NCI-H226 (cell line): ENCODE data around the gene GHR.
"Not testable (repeated sequence)": the region's sequence is repeated elsewhere in the genome, so short reads cannot be mapped to it uniquely, and the experiment has no call there.

Source experiments
- DNase-seq: peaks from one replicate; pipeline ENCODE4 v3.0.0-alpha.2; 2015

Gene GHR

DNA sequence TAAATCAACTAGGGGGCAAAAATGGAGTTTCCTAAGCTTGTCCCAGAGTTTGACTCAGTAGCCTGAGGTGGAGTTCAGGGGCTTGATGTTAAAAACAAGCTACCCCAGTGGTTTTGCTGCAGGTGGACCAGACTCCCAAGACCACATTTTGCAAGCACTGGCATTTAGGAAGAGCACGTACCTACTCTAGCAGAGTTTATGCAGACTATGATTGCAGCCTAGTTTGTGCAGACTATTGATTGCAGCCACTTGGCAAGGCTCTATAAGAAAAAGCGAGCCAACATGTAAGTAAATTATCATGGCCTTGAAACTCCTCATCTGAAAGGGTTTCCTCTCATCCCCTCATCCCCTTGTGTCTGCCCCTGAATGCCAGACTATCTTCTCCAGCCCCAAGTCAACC is 231.4 kb downstream of the GHR start:
- DNase-seq, result no peak

DNA sequence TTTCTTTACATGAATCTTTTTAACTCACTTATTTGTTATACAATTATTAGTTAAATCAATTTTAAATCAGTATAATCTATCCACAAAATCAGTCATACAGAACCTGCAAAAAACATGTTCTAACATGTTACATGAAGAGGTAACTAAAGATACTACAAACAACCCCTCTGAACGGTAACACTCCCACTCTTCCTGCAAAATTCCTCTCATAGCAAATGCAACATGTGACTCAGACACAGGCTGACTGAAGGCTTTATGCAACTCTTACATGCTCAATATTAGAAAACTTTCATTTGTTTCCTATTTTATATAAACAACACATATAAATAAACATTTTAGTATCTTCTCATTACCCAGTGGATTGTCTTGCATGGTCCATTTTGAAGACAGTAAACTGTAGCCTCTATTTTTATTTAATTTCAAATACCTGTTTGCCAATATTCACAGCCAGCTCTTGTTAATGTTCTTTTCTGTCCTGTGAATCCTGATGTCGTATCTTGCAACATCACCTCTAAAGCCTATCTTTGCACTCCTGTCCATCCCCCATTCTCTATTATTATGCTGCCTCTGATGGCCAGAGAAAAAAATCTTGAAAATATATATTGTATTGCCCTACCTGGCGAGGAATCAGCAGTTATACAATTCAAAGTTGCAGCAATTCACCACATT is 232.9 kb downstream of the GHR start:
- peak; percentile 72 for DNase-seq

DNA sequence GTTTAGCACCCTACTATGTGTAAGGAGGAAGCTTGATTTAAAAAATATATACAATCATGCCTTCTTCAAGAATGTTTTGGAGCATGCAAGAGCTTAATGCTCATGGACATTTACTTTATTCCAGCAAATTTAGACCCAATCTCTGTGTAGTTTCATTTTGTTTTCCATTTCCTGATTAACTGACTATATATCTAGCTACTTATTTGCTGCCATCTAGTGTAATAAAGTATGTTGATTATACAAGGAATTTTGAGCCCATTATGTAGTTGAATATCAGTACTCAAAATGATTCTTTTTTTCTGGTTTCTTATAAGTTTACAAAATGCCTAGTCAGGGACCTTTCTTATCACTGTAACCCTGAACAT is 233.4 kb downstream of the GHR start:
- DNase-seq, result no peak

DNA sequence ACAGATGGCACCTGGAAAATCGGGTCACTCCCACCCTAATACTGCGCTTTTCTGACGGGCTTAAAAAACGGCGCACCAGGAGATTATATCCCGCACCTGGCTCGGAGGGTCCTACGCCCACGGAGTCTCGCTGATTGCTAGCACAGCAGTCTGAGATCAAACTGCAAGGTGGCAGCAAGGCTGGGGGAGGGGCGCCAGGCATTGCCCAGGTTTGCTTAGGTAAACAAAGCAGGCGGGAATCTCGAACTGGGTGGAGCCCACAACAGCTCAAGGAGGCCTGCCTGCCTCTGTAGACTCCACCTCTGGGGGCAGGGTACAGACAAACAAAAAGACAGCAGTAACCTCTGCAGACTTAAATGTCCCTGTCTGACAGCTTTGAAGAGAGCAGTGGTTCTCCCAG is 236.6 kb downstream of the GHR start:
- not testable (repeated sequence) for DNase-seq

DNA sequence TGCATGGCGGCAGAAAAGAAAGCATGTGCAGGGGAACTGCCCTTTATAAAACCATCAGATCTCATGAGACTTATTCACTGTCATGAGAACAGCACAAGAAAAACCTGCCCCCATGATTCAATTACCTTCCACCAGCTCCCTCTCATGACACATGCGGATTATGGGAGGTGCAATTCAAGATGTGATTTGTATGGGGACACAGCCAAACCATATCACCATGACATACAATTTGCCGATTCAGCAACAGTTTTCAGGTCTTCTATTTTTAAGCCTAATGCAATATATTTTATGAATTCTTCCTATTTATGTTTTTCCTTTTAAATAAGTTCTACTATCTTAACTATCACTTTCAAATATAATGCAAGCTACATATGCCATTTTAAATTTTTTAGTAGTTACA is 242.6 kb downstream of the GHR start:
- DNase-seq, result no peak

DNA sequence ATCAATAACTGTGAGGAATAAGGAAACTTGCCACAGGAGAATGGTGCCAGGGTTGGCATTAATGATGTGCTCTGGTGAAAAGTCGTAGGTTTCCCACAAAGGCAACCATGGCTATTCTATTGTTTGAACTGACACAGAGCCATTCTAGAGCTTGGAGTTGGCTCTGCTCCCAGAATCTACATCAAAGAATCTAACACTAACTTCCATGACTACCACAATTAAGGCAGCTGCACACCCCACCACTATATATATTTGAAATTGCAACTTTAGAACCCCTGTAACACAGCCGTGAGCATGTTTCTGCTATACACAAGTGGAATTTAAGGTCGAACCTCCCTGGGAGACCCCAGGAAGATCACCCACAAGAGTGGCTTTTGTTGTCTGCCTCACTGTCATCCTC is 243.6 kb downstream of the GHR start:
- no peak for DNase-seq

DNA sequence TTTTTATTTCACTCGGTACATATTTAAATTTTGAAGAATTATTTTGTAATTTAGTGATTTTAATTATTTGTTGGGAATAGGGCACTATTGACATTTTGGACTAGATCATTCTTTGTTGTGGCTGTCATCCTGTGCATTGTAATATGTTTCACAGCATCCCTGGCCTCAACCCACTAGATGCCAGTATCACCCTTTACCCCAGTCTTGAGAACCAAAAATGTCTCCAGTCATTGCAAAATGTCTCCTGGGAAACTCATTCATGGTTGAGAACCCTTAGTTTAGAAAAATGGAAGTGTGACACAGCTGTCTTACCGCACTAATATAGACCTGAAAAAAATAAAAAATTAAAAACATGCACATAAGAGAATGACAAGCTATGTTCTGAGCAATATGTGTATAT is 245.0 kb downstream of the GHR start:
- no peak for DNase-seq

DNA sequence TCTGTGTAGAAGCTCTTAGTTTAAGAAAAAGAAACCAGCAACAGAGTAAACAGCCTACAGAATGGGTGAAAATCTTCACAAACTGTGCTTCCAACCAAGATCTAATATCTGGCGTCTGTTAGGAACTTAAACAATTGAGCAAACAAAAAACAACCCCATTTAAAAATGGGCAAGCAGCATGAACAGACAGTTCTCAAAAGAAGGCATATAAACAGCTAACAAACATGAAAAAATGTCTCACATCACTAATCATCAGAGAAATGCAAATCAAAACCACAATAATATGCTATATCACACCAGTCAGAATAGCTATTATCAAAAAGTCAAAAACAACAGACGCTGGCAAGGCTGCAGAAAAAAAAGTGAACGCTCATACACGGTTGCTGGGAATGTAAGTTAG is 249.7 kb downstream of the GHR start:
- no peak for DNase-seq

DNA sequence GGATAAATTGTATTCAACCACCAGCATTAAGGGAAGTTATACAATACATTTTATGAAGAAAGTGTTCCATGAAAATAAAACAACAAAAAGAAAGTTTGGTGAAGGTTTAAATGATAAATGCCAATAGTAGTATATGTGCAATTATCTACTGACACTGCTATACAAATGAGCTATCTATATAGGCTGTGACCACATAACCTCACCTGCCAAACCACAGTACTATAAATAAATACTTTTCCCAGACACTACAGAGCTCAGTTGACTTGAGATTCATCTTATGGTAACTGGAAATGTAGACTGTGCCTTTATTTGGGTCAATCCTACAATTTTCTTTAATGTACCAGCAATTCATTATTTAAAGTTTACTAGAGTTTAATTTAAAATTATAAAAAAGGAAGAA is 252.4 kb downstream of the GHR start:
- no peak for DNase-seq

DNA sequence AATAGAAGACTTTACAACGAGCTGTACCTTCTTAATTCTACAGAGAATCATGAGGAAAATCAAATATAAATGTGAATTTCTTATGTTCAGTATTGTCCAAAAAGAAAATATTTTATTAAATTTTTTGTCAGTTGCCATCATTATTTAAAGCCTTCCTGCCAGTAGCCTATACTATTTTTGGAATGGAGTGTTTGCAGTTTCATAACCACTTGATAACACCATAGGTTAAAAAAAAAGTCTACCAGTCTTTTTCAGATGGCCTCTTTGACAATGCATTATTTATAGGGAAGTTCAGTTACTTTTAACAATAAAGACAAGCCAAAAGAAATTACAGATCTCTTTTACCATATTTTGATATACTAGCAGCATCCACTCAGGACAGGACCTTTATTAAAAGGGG is 253.1 kb downstream of the GHR start:
- no peak for DNase-seq

DNA sequence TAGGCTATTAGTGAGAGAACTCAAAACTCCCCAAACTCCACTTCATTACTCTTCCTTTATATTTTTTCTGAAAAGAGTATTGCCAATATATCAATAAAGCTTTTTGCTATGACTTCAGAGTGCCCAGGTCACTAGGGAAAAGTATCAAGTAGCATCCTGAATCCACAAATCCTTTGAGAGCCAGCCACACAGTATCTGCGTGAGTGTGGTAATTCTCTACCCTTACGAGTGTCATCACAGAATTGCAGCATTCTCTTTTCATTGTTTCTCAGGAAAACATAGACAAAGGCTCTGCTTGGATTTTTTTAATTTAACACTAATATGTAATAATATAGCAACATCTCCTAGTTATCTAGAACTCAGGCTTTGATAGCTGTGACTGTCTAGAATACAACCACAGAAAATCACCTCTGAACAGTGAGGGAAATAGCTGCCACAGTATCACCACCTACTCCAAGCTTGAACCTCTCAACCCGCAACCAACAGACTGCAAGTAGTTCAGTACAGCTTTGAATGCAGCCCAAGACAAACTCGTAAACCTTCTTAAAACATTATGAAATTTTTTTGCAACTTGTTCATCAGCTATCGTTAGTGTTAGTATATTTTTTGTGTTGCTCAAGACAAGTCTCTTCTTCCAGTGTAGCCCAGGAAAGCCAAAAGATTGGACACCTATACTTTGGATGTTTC is 254.1 kb downstream of the GHR start:
- DNase-seq, result no peak

DNA sequence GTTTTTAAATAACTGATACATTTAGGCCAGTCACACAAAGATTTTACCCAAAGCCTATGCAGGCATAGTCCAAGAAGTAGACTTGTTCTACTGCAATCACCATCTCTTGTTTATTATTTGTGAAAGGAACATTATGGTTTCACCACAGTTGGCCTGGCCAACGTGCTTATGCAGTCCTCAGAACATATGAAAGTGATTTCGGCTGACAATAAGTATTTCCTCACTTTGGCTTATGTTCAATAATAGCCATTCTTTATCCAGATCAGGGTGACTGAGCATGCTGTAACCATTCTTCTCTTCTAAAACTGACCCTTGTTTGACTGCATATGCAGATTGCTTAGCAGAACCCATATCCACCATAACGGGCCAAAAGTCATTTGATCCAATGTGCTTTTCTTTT is 256.8 kb downstream of the GHR start:
- DNase-seq, result no peak

DNA sequence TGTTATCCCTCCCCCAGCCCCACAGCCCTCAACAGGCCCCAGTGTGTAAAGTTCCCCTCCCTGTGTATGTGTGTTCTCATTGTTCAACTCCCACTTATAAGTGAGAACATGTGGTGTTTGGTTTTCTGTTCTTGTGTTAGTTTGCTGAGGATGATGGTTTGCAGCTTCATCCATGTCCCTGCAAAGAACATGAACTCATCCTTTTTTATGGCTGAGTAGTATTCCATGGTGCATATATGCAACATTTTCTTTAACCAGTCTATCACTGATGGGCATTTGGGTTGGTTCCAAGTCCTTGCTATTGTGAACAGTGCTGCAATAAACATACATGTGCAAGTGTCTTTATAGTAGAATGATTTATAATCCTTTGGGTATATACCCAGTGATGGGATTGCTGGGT is 261.8 kb downstream of the GHR start:
- DNase-seq, result not testable (repeated sequence)

DNA sequence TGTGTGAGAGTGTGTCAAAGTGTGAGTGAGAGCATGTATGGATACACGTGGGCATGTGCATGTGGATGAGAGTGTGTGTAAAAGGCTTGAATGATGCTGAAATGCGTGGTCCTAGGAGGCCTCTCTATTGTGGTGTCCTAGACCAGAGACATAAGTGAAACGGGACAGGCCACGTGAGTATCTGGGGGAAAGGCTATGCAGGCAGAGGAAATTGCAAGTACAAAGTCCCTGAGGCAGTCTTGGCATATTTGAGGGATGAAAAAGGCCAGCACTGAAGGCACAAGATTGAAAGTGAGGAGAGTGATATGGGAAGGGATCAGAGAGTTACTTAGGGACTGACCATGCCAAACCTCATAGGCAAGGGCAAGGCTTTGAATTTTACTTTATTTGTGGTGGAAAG is 266.2 kb downstream of the GHR start:
- no peak for DNase-seq

DNA sequence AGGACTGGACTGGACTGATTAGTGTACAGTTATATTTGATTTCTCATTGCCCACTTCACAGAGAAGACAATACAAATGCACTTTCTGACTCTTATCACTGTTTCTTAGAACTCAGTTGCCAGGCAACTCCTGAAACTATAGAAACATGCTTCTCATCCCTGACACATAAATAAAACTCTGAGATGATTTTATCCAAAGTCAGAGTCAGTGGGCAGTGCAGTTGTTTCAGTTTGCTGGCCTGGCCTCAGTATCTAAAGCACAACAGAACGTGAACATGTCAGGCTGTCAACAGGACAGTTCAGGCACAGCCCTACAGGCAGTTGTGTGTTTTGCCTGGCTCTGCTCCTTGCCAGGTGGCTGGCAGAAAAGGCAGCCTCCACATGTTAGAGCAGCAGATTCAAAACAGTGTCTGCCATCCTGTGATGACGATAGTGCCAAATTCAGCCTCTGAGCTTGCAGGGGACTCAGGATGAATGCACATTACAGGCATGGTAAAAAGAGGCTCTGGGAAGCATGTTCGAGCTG is 268.2 kb downstream of the GHR start:
- DNase-seq, result peak; percentile 9

DNA sequence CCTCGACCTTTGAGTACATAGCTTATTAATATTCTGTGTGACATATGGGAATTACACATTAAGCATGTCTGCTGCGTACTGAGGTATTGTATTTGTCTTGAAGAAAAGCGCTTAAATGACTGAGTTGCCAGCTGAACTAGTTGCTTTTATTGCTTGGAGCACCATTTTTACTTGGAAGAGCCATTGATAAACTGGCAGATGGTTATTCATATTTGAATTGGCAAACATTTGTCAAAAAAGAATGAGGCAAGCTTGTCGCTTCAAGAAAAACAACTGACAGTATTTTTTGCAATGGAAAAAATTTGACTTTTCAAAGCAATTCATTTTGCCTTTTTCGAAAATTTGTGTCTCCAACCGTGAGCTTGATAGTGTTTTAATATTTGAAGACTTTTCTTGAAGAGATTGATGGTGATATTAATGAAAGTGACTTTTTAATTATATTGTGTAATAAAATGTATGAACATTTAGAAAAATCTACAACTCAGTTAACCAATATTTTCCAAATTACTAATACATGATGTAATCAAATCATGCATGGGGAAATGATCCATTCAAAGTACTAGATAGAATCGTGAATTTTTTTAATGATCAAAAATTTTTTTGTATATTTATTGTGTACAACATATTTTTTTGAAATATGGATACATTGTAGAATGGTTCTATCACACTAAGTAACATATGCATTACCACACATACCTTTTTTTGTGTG is 278.3 kb downstream of the GHR start:
- no peak for DNase-seq

DNA sequence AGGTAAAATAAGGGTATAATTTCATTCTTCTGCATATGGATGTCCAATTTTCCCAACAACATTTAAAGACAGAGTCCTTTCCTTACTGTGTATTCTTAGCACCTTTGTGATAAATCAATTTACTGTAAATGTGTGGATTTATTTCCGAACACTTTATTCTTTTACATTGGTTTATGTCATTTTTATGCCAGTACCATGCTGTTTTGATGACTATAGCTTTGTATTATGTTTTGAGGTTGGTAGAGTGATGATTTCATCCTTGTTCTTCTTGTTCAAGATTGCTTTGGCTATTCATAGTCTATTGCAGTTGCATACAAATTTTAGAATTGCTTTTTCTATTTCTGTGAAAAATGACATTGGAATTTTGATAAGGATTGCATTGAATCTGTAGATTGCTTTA is 280.0 kb downstream of the GHR start:
- no peak for DNase-seq

DNA sequence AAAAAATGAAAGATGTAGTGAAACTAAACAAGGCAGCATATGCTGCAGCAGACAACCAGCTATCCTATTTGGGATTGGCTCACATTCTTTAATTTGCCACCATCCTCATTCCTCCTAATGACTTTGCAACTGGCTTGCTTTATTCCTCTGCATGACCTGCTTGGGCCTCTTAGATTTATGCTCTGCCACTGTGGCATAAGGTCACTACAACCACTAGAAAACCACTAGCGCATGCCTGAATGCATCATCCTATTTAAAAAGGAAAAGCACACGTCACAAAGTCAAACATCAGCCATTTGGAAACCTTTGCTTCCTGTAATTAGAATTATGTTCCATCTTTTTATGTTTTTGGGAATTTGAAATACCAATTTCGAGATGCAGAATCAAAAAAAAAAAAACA is 292.5 kb downstream of the GHR start:
- no peak for DNase-seq

DNA sequence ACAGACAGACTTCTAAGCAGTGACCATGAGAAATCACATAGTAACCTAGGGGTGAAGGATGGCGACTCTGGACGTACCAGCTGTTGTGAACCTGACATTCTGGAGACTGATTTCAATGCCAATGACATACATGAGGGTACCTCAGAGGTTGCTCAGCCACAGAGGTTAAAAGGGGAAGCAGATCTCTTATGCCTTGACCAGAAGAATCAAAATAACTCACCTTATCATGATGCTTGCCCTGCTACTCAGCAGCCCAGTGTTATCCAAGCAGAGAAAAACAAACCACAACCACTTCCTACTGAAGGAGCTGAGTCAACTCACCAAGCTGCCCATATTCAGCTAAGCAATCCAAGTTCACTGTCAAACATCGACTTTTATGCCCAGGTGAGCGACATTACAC is 295.4 kb downstream of the GHR start:
- DNase-seq, result peak; percentile 90

DNA sequence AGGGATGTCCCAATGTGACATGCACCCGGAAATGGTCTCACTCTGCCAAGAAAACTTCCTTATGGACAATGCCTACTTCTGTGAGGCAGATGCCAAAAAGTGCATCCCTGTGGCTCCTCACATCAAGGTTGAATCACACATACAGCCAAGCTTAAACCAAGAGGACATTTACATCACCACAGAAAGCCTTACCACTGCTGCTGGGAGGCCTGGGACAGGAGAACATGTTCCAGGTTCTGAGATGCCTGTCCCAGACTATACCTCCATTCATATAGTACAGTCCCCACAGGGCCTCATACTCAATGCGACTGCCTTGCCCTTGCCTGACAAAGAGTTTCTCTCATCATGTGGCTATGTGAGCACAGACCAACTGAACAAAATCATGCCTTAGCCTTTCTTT is 295.8 kb downstream of the GHR start:
- DNase-seq, result peak; percentile 33

DNA sequence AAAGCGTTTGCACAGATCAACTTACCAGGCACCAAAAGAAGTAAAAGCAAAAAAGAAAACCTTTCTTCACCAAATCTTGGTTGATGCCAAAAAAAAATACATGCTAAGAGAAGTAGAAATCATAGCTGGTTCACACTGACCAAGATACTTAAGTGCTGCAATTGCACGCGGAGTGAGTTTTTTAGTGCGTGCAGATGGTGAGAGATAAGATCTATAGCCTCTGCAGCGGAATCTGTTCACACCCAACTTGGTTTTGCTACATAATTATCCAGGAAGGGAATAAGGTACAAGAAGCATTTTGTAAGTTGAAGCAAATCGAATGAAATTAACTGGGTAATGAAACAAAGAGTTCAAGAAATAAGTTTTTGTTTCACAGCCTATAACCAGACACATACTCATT is 297.0 kb downstream of the GHR start:
- no peak for DNase-seq

DNA sequence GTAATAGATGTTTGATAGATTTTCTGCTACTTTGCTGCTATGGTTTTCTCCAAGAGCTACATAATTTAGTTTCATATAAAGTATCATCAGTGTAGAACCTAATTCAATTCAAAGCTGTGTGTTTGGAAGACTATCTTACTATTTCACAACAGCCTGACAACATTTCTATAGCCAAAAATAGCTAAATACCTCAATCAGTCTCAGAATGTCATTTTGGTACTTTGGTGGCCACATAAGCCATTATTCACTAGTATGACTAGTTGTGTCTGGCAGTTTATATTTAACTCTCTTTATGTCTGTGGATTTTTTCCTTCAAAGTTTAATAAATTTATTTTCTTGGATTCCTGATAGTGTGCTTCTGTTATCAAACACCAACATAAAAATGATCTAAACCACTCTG is 298.2 kb downstream of the GHR start:
- DNase-seq, result no peak

DNA sequence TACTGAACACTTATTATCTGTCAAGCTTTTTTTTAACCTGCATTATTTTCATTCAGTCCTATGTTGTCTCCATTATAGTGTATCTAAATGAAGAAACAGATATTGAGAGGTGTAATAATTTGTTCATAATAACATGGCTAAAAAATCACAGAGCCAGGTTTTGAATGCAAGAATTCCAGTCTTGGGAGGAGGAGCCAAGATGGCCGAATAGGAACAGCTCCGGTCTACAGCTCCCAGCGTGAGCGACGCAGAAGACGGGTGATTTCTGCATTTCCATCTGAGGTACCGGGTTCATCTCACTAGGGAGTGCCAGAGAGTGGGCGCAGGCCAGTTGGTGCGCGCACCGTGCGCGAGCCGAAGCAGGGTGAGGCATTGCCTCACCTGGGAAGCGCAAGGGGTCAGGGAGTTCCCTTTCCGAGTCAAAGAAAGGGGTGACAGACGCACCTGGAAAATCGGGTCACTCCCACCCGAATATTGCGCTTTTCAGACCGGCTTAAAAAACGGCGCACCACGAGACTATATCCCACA is 311.4 kb downstream of the GHR start:
- DNase-seq, result not testable (repeated sequence)

DNA sequence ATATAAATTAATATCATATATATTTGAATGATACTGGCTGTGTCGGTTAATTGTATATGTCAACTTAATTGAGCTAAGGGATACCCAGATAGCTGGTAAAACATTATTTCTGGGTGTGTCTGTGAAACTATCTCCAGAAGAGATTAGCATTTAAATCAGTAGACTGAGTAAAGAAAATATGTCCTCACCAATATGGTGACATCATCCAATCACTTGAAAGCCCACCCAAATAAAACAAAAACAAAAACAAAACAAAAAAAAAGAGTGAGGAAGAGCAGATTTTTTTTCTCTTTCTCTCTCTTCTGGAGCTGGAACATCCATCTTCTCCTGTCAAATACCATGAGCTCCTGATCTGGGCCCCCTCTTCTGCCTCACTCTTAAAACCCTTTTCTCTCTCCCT is 317.7 kb downstream of the GHR start:
- DNase-seq, result no peak
